DMS53 treated with DMSO at 0.1 percent for 48 hours (cell line): Measurements from ENCODE around the gene TSSC4.

Experiments
- DNase-seq: peaks from one replicate; lab custom pipeline; 2025; ENCODE audit not compliant: unreplicated experiment; lab: John Stamatoyannopoulos, UW

The TSSC4 gene

DNA sequence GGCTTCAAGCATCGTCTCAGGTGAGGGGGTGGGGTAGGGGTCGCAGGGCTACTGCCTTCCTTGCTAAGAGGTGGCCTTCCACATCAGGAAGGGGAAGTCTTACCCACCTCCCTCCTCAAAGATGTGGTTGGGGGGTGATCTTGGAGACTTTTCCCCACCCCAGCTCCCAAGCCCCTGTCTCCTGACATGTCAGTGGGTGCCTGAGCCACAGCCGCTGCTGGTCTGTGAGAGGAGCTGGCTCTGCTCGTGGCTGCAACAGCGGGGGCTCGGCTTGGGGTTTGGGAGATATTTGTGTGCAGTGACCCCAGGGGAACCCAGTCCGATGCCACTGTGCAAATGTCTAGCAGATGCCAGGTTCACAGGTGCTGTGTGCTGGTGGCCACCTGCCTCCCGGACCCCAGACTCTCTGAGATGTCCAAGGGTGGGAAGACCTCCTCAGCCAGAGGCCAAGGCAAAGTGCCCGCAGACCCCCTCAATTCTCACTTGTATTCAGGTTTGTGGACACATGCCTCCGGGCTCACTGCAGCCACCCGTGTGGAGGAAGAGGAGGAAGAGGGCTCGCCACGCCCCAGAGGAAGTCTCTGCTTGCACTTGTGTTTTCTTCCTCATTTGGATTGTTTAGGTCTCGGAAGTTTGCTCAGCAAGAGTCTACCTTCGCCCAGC is 46.2 kb downstream of the TSSC4 start:
- DNase-seq = no peak

DNA sequence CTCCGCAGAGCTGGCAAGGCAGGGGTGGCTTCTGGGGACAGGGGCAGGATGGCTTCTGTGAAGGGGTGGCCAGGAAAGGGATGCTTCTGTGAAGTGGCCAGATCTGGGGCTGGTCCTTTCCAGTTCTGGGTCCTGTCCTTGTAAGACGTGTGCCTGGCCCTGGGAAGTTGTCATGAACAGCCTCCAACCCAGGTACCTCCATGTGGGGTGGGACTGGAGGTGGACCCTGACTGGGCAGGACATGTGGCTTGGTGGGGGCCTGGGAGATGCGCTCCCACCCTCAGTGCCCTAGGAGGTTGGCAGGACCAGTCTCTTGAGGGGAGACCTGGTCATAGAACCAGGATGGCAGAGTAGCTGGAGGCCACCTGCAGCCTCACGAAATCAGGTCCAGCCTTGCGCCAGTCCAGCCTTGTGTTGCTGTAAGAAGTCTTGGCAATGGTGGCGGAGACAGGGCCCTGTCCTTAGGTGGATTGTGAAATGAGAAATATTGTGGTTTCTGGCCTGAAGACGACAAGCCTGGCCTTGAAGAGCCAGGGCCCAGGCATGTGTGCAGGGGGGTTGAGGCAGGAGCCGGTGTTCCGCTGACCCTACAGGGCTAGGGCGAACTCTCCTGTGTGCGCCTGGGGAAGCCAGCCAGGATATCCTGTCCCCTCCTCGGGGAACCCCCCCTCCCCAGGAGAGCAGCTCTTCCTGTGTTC is 46.9 kb downstream of the TSSC4 start:
- DNase-seq = no peak

DNA sequence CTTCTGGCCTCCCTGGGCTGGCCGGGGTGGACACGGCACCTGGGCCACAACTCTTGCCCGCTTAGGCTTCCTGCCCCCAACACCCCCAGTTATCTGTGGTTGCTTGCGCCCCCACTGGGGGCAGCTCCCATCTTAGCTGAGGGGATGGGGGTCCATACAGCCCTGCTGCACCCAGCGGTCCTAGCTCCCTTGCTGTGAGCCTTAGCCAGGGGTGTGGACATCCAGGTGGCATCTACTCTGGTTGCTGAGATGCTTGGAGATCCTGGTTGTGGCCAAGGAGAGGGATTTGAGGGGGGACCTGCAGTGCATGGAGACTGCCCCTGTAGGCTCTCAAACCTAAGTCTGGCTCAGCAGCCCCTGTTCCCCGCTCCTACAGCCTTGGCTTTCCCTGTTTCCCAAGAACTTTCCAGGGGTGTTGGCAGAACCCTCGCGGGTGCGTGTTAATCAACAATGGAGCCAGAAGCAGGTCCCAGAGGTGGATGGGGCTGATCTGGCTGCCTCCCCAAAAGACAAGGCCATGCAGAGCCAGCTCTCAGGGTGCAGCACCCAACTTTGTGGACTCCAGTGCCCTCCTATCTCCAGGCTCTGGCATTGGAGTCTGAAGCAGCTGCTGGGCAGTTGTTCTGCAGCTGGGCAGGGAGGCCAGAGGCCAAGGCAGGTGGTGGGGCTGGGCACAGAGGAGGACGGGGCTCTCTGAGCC is 47.6 kb downstream of the TSSC4 start:
- no peak for DNase-seq

DNA sequence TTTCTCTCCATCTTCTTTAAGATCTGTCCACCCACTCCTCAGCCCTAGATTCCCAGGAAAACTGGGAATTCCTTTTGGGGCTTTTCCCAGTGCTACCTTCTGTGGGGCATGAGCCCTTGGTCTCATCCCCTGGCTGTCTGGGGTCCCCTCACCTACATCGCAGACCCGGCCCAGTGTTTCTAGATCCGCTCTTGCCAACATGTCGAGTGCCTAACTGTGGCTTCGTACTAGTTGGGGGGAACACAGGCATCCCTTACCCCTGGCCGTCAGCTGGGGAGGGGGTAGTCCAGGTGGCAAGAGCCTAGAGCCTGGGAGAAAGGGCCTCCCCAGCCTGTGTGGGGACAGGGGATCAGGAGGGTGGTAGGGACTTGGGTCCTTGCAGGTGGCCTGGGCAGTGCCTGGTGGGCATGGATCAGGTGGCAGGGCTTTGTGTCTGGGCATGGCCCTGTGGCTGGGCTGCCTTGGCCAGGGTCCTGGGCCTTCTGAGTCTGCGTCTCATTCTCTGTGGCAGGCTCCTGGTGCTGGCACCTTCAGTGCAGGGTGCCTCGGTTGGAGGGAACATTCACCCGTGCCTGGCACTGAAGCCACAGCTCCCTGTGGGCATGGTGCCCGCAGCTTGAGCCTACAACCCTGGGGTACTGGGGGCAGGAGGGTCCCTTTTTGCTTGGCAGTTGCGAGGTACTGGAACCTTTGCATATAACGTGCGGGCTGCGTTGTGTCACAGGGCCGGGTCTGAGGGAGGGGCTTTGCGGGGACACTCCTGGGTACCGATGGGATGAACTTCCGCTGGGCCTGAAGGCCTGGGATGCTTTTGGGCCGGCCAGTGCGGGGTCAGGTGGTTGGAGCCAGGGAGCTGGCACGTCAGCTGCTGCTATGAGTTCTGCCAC is 48.4 kb downstream of the TSSC4 start:
- DNase-seq = no peak

DNA sequence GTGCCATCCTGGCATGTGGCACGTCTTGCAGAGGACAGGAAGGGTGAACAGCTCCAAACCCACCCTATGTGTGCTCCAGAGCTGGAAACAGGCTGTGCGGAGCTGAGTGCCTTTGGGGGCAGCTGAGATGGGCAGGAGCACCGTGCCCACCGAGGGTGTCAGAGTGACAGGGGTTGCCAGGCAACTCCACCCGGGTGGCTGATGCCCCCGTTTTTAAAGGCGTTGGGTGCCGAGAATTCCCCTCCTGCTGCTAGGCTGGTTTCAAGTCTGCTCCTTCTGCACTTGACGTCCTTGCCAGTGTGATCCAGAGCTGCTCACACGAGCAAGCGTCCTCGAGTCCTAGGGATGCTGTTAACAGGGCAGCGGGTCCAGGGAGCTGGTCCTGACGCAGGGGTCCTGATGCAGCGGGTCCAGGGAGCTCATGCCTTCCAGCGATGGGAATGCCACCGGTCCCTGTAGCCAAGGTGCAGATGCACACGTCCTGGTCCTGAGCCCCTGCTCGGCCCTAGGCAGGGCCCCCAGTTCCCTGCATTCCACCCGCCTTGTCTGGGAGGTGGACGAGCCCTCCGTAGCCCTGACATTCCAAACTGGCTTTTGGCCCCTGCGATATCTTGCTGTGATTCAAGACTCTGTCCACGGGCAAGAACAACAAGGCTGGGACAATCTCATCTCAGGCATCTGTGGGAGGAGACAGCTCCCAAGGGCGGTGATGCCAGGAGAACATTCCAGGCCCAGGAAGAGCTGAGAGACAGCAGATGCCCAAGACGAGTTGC is 49.2 kb downstream of the TSSC4 start:
- DNase-seq = no peak

DNA sequence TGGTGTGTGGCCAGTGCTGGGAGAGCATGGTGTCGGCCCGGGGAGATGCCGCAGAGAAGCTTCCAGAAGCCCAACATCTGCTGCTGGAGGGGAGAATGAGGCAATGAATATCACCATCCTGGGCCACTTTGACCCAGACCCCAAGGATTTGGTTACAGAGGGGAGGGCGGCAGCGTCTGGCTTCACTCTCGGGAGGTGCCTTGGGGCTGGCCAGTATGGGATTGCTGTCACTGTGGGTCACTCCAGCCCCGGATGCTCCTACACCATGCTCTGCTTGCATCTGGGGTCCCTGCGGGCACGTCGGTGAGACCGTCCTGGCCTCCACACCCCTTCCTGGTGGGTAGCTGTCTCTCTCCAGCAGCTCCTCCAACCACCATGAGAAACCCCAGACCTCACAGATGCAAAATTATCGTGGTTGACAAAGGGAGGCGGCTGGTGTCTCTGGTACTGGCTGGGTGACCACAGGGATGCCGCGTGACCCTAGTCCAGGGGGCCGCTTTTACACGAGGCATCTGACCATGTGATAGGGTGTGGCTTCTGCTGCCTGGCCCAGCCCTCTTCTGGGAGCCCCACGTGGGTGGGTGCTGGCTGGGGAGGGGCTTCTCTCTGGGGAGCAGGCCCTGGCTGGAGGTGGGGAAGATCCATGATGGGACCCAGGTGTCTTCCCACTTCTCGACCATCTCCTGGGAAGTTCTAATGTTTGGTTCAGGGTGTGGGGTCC is 49.9 kb downstream of the TSSC4 start:
- no peak for DNase-seq

DNA sequence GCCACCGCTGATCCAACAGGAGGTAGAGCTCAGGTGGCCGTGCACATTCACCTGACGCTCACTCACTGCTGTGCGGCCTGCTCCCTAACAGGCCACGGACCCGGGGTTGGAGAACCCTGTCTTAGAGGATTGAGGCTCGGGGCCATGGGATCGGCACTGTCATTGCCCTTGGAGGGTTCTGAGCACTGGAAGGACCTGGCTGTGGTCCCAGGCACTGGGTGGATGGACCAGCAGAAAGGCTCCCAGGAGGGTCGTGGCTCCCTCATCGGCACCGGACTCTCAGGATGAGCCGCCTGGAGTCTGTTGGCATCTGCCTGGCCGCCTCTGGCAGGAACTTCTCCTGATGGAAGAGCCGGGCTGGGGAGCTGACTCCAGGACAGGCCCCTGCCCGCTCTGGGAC is 50.8 kb downstream of the TSSC4 start:
- no peak for DNase-seq

DNA sequence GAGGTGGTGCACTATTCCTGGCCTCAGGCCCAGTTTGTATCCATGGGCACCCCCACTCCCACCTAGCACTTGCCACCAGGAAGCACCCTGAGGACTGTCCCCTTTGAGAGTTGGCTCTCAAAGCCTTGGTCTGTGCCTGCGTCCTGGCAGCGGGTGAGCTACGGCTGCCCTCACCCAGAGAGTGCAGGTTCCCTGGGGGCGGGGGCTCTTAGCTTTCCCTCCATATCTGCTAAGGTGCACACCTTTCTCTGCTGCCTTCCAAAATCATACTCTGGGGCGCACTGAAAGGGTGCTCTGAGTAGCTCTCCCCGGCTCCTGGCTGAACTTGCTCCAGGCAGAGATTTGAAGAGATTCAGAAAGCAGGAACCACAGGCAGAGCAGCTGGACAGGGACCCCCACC is 51.4 kb downstream of the TSSC4 start:
- DNase-seq = no peak

DNA sequence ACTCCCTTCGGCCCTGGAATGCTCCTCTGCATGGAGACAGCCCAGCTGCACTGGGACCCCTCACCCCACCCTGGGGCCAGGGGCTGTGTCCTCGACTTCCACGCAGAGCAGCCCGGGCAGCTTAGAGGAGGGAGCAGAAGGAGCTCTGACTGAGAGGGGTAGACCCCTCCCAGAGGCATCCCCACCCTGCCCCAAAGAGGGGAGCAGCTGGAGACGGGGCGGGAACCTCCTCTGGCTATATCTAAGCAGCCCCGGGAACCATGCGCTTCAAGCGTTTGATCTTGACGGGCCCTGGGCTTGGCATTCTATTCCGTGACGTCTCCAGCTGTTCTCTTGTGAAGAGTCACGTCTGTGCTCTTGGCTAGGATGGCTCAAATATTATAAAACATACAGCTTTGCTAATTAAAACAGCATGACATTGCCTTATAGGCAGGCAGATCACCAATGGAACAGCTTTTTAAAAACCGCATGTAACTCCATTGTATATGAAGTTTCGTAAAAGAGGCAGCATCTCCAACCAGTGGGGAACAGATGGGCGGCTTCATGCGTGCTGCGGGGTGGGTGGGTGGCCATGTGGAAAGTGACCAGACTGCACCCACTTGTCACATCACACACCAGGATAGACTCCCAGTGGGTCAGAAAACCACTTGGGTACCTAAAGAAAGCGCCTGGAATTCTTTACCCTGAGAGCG is 51.9 kb downstream of the TSSC4 start:
- DNase-seq = no peak

DNA sequence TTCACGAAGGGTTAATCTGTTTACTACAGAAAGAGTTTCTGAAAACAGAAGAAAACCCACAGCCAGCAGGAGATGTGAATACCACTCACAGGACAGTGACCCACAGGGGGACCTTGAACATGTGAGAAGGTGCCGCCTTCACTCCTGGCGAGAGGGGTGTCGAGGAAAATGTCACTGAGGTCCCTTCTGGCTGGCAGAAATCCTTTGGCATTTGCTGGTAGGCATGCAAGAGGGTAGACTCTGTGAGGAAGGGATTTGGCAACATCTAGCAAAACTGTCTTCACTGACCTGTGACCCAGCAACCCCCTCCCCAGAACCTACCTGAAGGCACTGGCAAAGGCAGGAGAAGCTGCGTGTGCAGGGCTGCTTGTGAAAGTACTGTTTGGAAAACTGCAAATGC is 52.9 kb downstream of the TSSC4 start:
- no peak for DNase-seq
